Stimulated activated CD8-positive, alpha-beta memory T cell treated with anti-CD3 and anti-CD28 coated beads, Interleukin-2, amount 100 ng/mL, for 48 hours (primary cell): ENCODE data around the gene RYR2.
"Not testable (repeated sequence)": the region's sequence is repeated elsewhere in the genome, so short reads cannot be mapped to it uniquely, and the experiment has no call there.

Experiments used
- DNase-seq, 2 donors: peaks; one replicate each; pipeline ENCODE4 v3.0.0-alpha.2; 2020; ENCODE audit warnings: low read depth in 2 of 2

RYR2 gene

GRCh38 chr1:237562242-237562823, 520.3 kb downstream of the RYR2 start:
- DNase-seq = no peak

DNA sequence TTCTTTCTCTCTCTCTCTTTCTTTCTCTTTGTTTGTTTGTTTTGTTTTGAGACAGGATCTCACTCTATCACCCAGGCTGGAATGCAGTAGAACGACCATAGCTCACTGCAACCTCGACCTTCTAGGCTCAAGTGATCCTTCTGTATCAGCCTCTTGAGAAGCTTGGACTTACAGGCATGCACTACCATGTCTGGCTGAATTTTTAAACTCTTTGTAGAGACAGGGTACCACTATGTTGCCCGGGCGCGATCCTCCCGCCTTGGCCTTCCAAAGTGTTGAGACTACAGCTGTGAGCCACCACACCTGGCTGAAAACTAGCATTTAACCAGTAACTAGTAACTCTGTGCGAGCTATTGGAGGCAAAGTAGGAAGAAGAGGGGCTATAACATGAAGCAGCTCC, 523.3 kb downstream of the RYR2 start:
- DNase-seq = no peak

- DNase-seq = no peak
Measured at GRCh38 chr1:237566581-237566980, 524.6 kb downstream of the RYR2 start.

- no peak for DNase-seq
Measured at GRCh38 chr1:237568955-237569354, 527.0 kb downstream of the RYR2 start.

GRCh38 chr1:237570530-237570929, 528.5 kb downstream of the RYR2 start:
- no peak for DNase-seq

DNA sequence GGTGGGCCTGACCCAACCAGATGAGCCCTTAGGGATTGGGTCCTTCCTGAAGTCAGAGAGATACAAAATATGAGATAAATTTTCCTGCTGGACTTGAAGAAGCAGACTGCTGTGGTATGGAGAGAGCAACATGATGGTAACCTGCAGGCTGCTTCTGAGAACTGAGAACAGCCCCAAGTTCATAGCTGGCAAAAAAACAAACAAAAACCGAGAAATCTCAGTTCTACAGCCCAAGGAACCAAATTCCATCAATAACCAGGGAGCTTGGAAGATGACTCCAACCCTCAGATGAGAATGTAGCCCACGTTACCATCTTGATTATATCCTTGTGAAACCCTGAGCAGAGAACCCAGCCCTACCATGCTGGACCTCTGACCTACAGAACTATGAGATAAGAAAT, 532.6 kb downstream of the RYR2 start:
- no peak for DNase-seq

- DNase-seq = no peak
Measured at GRCh38 chr1:237578540-237578939, 536.6 kb downstream of the RYR2 start.

GRCh38 chr1:237580726-237581125, 538.7 kb downstream of the RYR2 start:
- no peak for DNase-seq

- DNase-seq = no peak
Measured at GRCh38 chr1:237583270-237583669, 541.3 kb downstream of the RYR2 start.

DNA sequence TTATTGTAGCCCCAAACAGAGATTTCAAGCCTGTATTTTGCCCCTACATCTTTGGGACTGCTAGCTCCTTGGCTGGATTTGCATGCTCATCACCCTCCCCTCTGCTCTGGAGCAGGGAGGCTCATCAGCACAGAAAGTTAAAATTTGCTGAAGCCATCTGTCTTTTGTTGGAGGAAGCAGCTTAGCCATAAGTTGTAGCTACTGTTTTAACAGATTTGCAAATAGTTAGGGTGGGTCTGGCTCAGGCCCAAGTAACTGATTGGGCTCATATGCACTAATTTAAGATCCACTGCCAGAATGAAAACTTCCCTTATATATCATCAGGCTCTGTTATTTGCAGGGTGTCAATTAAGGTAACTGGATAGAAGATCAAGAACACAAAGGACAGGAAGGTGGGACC, 541.8 kb downstream of the RYR2 start:
- no peak for DNase-seq

- no peak for DNase-seq
Measured at GRCh38 chr1:237590386-237590785, 548.4 kb downstream of the RYR2 start.

GRCh38 chr1:237591353-237591752, 549.4 kb downstream of the RYR2 start:
- no peak for DNase-seq

DNA sequence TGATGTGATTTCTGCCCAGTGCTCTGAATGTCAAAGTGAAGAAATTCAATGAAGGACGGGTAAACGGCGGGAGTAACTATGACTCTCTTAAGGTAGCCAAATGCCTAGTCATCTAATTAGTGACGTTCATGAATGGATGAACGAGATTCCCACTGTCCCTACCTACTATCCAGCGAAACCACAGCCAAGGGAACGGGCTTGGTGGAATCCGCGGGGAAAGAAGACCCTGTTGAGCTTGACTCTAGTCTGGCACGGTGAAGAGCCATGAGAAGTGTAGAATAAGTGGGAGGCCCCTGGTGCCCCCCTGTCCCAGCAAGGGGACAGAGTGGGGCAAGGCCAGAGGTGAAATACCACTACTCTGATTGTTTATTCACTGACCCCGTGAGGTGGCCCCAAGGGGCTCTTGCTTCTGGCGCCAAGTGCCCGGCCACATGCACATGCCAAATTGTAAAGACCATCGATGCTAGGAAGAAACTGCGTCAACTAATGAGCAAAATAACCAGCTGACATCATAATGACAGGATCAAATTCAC, 561.1 kb downstream of the RYR2 start:
- not testable (repeated sequence) for DNase-seq

DNA sequence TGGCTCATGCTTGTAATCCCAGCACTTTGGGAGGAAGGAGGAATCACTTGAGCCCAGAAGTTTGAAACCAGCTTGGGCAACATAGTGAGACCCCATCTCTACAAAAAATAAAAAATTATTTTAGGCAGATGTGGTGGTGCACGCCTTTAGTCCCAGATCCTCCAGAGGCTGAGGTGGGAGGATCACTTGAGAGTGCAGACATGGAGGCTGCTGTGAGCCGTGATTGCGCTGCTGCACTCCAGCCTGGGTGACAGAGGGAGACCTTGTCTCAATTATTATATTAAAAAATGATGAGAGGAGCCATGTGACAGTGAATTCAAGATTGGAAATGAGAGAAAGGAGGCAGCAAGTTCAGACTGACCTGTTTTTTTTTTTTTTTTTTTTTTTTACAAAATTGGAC, 566.4 kb downstream of the RYR2 start:
- no peak for DNase-seq

DNA sequence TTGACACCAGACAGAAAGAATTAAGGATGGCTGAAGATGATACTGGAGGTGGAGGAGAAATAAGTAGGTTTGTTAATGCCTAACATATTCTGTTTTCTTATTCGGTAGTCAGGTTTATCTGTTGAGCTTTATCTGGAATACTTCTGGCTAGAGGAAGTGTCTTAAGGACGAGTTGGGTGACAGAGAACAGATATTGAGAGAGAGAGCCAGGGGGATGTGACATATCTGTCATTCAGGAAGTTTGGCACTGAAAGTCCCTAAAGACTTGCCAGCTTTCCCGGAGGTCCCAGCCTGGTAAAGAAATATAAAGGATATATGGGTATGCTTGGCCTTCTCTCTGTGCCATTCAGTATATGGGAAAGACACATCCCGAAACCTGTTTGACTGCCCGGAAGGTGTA, 568.2 kb downstream of the RYR2 start:
- DNase-seq = no peak

DNA sequence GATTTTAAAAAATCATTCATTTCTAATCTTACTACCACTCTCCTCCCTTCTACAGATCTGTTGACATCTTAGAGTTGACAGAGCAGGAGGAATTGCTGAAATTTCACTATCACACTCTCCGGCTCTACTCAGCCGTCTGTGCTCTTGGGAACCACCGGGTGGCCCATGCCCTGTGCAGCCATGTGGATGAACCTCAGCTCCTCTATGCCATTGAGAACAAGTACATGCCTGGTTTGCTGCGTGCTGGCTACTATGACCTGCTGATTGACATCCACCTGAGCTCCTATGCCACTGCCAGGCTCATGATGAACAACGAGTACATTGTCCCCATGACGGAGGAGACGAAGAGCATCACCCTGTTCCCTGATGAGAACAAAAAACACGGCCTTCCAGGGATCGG, 572.0 kb downstream of the RYR2 start:
- DNase-seq = no peak

DNA sequence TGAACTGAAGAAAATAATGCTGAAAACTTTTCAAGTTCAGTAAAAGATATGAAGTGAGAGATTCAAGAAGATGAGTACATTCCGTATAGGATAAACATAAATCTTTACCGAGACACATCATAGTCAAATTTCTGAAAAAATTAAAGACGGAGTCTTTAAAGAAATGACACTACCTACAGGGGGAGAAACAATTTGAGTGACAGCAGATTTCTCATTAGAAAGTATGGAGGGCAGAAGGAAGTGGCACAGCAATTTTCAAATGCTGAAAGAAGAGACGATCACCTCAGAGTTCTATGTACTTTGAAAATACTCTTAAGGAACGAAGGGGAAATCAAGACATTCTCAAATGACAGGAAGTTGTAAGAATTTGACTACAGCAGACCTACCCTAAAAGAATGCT, 577.6 kb downstream of the RYR2 start:
- no peak for DNase-seq

DNA sequence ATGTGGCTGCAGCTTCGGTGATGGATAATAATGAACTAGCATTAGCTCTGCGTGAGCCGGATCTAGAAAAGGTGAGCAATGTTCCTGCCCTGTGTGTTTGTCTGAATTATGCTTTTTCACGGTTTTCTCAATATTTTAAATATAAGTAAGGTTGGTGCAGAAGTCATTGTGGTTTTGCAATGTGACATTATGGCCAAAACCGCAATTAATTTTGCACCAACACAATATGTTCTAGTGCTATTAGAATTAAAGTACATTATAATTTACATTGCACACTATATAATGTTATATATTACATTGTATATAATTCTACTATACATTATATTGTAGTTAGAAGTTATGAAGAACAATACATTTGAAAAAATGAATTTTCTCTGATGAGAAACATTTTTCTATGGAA, 592.9 kb downstream of the RYR2 start:
- no peak for DNase-seq

GRCh38 chr1:237638555-237638954, 596.6 kb downstream of the RYR2 start:
- no peak for DNase-seq

GRCh38 chr1:237640011-237640671, 598.2 kb downstream of the RYR2 start:
- DNase-seq = no peak

- DNase-seq = no peak
Measured at GRCh38 chr1:237640966-237641365, 599.0 kb downstream of the RYR2 start.

- DNase-seq = no peak
Measured at GRCh38 chr1:237650809-237651208, 608.8 kb downstream of the RYR2 start.

GRCh38 chr1:237655778-237656177, 613.8 kb downstream of the RYR2 start:
- no peak for DNase-seq

DNA sequence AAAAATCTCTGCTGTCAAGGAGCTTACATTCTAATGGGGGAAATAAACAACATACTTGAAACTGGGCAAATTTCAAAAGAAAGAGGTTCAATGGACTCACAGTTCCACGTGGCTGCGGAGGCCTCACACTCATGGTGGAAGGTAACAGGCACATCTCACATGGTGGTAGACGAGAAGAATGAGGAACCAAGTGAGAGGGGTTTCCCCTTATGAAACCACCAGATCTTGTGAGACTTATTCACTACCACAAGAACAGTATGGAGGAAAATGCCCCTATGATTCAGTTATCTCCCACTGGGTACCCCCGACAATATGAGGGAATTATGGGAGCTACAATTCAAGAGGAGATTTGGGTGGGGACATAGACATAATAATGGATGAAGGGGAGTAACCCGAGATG, 622.4 kb downstream of the RYR2 start:
- no peak for DNase-seq
